Osteoblast (primary cell): ENCODE data around the gene UNKL. TPM values are rescaled to one million over a fixed set of nuclear protein-coding genes. Genes with fewer than 3 reads are reported as not detected.

Source experiments
- DNase-seq: peaks from one replicate; pipeline ENCODE4 v3.0.0; 2011; ENCODE audit warnings: low spot score, mixed read lengths; ENCODE audit not compliant: insufficient read length; ENCODE audit errors: missing footprints
- H2AFZ ChIP-seq: 2 replicates; pipeline ENCODE4 v1.6.0; 2011; ENCODE audit warnings: mild to moderate bottlenecking, low read length
- H3K27ac ChIP-seq: 2 replicates; pipeline ENCODE4 v1.5.1; 2011; ENCODE audit warnings: mild to moderate bottlenecking, low read depth, low read length, moderate library complexity
- H3K27me3 ChIP-seq: 2 replicates; pipeline ENCODE4 v1.6.0; 2012; ENCODE audit warnings: mild to moderate bottlenecking, control low read depth, inconsistent platforms, low read length, moderate library complexity; ENCODE audit not compliant: insufficient read depth
- H3K36me3 ChIP-seq: 2 replicates; pipeline ENCODE4 v1.5.1; 2011; ENCODE audit warnings: mild to moderate bottlenecking, low read length, control low read depth, moderate library complexity; ENCODE audit not compliant: insufficient read depth
- H3K4me1 ChIP-seq: 2 replicates; pipeline ENCODE4 v1.5.1; 2011; ENCODE audit warnings: mild to moderate bottlenecking, low read length, control low read depth, moderate library complexity; ENCODE audit not compliant: insufficient read depth
- H3K4me2 ChIP-seq: 2 replicates; pipeline ENCODE4 v1.6.0; 2011; ENCODE audit warnings: mild to moderate bottlenecking, low read length; ENCODE audit not compliant: insufficient read depth
- H3K4me3 ChIP-seq: fragments of 200-600 bp; sonication (generic); 3 replicates; pipeline ENCODE4 v1.5.1; 2012; ENCODE audit warnings: mild to moderate bottlenecking, low read length, inconsistent platforms; ENCODE audit not compliant: insufficient read depth
- H3K79me2 ChIP-seq: 2 replicates; pipeline ENCODE4 v1.6.0; 2012; ENCODE audit warnings: mild to moderate bottlenecking, low read length, control low read depth, inconsistent platforms; ENCODE audit not compliant: insufficient read depth
- H3K9me3 ChIP-seq: 2 replicates; pipeline ENCODE4 v1.5.1; 2011; ENCODE audit warnings: low read depth, low read length, control low read depth
- H4K20me1 ChIP-seq: 2 replicates; pipeline ENCODE4 v1.6.0; 2012; ENCODE audit warnings: mild to moderate bottlenecking, low read length, control low read depth; ENCODE audit not compliant: insufficient read depth
- total RNA-seq: library from RNA; depleted of rRNA; stranded (reverse); fragments of >200 nt; gene quantifications from 2 replicates; pipeline ENCODE4 v1.2.3, GENCODE V29; 2012
- TF ChIP-seq, protein P1 (sequence below): IDR thresholded peaks from 2 replicates; pipeline ENCODE4 v1.5.1; 2011; ENCODE audit warnings: mild to moderate bottlenecking, low read depth, low read length, moderate library complexity; ENCODE audit errors: extremely low read depth

UNKL gene
- total RNA-seq, 1 donor = 10.1 TPM

DNA sequence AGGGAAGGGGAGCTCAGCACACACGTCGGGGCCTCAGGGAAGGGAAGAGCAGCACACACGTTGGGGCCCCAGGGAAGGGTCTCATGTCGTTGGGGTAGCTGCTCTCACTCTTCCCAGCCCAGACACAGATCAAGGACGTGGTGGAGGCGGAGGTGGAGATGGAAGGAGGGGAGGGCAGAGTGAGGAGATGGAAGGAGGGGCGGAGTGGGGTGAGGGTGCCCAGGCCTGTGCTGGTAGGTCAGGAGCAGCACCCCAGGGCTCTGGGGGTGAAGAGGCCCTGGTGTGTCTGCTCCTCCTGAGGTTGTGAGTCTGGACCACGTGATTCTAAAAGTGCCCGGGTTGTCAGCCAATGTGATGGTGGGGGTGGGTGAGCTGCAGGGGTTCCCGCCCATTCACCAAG, 45.5 kb upstream of the UNKL start:
- Histone ChIP-seq H3K9me3 (no peaks in the 10 kb centered on the region), H4K20me1 (peaks cover 2% of the 10 kb centered on the region), H3K27me3 (no peaks in the 10 kb centered on the region), H2AFZ (no peak overlapping the region), H3K4me2 (no peak overlapping the region), H3K4me3 (no peak overlapping the region), H3K27ac (no peak overlapping the region), H3K36me3 (peaks cover 5% of the 10 kb centered on the region), H3K79me2 (peaks cover 32% of the 10 kb centered on the region), H3K4me1 (no peaks in the 10 kb centered on the region)
- TF ChIP-seq, protein P1, sequence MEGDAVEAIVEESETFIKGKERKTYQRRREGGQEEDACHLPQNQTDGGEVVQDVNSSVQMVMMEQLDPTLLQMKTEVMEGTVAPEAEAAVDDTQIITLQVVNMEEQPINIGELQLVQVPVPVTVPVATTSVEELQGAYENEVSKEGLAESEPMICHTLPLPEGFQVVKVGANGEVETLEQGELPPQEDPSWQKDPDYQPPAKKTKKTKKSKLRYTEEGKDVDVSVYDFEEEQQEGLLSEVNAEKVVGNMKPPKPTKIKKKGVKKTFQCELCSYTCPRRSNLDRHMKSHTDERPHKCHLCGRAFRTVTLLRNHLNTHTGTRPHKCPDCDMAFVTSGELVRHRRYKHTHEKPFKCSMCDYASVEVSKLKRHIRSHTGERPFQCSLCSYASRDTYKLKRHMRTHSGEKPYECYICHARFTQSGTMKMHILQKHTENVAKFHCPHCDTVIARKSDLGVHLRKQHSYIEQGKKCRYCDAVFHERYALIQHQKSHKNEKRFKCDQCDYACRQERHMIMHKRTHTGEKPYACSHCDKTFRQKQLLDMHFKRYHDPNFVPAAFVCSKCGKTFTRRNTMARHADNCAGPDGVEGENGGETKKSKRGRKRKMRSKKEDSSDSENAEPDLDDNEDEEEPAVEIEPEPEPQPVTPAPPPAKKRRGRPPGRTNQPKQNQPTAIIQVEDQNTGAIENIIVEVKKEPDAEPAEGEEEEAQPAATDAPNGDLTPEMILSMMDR = no peak
- no peak for DNase-seq

DNA sequence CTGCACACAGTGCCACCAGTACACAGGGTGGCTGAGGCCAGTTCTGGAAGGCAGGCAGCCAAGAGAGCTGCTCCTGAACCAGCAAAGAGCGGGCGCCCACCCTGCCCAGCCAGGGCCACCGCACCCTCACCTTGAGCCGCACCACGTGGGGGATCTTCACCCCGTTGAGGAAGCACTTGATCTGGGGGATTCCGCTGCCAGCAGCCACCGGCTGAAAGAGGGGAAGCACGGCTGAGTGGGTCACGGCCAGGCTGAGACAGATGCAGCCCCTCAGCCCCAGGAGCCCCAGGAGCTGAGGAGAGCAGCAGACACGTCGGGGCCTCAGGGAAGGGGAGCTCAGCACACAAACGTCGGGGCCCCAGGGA, 44.5 kb upstream of the UNKL start:
- Histone ChIP-seq H3K4me3 (no peak overlapping the region), H2AFZ (no peak overlapping the region), H3K27ac (no peak overlapping the region), H3K4me2 (no peak overlapping the region), H4K20me1 (peaks cover 2% of the 10 kb centered on the region), H3K36me3 (peaks cover 9% of the 10 kb centered on the region), H3K27me3 (no peaks in the 10 kb centered on the region), H3K4me1 (no peaks in the 10 kb centered on the region), H3K79me2 (peaks cover 22% of the 10 kb centered on the region), H3K9me3 (no peaks in the 10 kb centered on the region)
- TF ChIP-seq, protein P1 = no peak
- DNase-seq = no peak

DNA sequence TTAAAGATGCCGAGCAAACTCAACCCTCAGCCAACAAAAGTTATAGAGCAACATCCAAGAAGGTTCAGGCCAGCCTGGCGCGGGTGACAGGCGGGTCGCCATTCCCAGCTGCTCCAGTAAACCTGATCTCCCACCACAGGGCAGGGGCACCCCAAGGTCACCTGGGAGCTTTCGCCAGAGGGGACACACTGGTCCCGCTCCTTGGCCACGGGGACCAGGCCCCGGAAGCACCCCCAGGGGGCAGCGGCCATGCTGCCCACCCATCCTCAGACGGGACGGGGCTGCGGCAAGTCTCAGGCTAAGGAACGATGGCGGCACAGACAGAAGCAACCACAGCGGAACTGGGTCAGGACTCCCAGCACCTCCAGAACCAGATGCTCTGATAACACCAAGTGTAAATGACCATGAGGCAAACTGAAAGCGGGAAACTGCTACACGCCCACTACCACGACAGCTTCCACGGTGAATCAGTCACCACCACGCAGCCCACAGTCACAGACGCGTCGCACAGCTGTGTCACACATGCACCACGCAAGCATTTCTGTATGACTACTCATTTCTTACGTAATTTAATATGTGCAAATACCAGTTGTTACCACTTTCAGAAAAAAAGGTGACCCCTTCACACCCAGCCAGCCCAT, 44.0 kb upstream of the UNKL start:
- Histone ChIP-seq H4K20me1 (peaks cover 2% of the 10 kb centered on the region), H3K36me3 (peaks cover 9% of the 10 kb centered on the region), H3K79me2 (peaks cover 22% of the 10 kb centered on the region), H3K4me1 (no peaks in the 10 kb centered on the region), H2AFZ (no peak overlapping the region), H3K27ac (no peak overlapping the region), H3K4me3 (no peak overlapping the region), H3K9me3 (no peaks in the 10 kb centered on the region), H3K27me3 (no peaks in the 10 kb centered on the region), H3K4me2 (no peak overlapping the region)
- DNase-seq = no peak
- TF ChIP-seq, protein P1 = no peak

DNA sequence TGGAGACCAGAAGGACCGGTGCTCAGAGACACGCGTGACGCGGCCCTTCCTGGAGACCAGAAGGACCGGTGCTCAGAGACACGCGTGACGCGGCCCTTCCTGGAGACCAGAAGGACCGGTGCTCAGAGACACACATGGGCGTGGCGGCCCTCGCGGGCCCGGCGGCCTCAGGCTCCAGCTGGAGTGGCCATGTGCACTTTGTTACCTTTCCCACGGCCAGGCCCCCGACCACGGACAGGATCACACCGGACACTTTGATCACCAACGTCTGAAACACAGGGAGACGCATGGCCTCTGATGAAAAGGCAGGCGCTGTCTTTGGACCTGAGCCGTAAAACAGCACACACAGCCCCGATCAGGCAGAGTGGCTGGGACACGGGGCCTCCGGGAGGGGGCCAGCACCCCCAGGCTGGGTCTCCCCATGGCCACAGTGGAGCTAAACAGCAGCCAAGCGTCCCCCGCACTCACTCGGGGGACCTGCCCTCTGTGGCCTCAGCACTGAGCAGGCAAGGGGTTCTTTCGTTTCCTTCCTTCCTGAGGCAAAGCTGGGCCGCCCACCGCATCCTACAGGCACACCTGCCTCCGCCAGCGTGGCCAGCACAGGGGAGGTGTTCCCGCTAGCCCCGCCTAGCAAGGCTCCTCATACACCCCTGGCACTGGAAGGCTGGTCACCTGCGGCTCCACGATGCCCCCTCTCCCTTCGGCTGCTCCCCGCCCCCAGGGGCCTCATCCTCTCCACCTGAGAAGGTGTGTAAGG, 43.2 kb upstream of the UNKL start:
- Histone ChIP-seq H3K27ac (no peak overlapping the region), H3K9me3 (no peaks in the 10 kb centered on the region)
- TF ChIP-seq, protein P1 = no peak

More for the DNA sequence above, 43.2 kb upstream of the UNKL start:
- DNase-seq = no peak
- H4K20me1 ChIP-seq = peaks cover 2% of the 10 kb centered on the region
- no peak overlapping the region for H3K4me2 ChIP-seq
- H3K4me3 ChIP-seq = no peak overlapping the region
- peaks cover 16% of the 10 kb centered on the region for H3K79me2 ChIP-seq
- H3K27me3 ChIP-seq = no peaks in the 10 kb centered on the region
- no peak overlapping the region for H2AFZ ChIP-seq
- peaks cover 9% of the 10 kb centered on the region for H3K36me3 ChIP-seq
- H3K4me1 ChIP-seq = no peaks in the 10 kb centered on the region
